ENCODE measurements around the gene DNAJC5G.
A peak's percentile ranks its signal among the peaks of the same experiment; 100 is the strongest.
"Not testable (repeated sequence)": the region's sequence is repeated elsewhere in the genome, so short reads cannot be mapped to it uniquely, and the experiment has no call there.

The DNAJC5G gene

DNA sequence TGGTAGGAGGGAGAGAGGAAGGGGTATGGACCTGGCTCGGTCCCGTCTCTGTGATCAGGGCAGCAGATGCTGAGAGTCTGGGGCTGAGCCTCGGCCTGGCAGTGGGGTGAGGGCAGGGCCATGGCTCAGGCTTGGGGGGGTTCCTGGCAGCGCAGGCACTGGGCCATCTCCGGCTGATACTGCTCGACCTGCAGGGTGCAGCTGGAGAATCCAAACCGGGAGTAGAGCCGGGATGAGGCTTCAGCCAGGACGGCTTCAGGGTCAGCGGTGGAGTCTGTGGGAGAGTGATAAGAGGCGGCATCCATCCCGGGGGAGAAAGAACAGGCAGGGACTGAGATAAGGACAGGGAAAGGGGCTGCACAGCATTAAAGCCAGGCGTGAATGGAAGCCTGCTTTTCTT lies 20.0 kb upstream of the DNAJC5G start:
- no peak for DNase-seq

DNA sequence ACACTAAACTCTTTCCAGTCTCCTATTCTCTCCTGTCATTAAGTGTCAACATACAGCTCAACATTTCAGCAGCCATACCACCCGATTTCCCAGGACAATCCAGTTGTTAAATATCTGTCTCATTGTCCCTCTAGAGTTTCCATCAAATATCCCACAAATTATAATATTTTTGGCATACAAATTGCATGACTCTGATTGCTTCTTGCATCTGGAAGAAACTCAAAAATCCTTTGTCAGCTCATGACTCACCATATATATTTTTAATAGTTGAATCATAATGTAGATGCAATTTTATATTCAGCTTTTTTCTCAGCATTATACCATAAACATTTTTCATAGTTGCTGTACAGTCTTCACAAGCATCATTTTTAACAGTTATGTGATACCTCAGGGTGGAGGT lies 19.6 kb upstream of the DNAJC5G start:
- DNase-seq = no peak

DNA sequence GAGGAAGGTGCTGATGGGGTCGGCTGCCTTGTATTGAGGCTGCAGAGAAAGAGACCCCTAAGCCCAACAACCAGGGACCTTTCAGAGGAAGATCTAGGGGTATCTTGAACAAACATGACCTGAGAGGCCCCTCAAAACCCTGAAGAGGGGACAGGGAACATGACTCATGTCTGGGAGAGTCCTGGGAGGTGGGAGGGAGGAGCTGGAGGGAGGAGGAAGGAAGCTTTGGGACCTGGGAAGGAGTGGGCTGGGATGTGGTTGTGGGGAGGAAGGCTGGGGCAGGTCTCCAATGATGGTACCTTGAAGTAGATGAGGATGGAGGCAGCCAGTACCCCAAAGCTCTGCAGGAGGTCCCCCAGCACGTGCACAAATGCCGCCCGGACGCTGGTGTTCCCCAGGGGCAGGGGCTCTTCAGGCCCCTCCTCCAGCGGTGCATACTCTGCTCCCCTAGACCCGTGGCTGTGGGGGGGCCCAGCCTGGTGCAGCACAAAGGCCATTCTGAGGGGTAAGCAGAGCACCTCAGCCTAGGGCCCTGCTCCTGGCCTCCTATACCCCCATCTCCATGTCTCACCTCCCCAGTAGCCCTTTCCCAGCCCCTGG lies 18.3 kb upstream of the DNAJC5G start:
- DNase-seq = no peak

DNA sequence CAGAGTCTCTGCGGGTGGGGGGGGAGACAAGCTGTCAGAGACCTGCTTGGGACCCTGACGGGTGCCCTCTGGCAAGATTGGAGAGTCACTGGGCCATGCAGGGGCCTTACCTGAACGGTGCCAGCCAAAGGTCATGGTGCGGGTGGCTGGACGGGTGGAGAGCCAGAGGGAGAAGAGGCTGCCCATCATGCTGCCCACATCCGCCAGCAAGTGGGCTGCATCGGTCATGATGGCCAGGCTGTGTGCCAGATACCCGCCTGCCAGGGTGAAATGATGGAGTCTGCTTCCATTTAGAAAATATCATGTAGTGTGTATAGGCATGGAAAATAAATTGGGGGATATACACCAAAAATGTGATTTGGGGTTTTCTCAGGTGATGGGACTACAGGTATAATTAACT lies 17.2 kb upstream of the DNAJC5G start:
- no peak for DNase-seq

DNA sequence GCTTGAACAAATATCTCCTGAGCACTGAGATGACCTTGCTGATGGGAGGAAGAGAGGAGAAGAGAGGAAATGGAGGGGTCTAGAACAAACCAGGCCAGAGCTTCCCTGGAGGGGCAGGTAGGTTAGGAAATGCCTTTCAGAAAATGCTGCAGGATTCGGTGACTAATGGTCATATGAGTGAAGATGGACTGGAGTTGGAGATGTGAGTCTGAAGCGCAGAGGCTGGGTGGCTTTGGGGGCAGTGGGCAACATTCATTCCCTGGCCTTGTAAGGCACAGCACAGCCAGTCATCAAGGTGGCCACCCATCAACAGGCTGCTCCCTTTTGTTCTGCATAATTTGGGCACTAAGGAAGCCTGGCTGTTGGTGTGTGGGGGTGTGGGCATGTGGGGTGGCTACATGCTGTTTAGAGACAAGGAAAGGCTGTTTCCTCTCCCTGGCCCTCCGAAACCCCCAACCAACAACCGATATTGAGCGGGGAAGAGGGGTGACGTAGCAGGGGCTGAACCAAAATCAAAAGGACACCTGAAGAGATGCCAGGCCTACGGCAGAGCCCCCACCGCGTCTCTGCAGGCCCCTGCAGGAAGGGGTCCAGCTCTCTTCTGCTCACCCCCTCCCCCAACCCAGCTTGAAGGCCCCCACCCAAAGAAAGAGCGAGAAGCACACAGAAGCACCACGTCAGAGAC lies 13.8 kb upstream of the DNAJC5G start:
- no peak for DNase-seq

DNA sequence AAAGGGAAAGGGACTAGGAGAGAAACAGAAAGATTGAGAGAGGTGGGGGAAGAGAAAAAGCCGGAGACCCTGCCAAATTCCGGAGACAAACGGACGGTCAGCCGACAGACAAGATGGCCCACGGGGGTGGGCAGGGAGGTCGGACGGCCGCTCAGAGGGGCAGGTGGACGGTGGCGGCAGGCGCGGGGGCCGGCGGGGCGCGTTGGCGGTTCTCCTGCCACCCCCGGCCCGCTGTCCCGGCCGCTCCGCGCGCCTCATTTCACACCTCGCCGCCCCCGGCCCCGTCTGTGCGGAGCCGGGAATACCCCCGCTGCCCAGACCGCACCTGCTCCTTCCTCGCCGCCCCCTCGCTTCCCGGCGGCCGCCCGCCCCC lies 13.3 kb upstream of the DNAJC5G start:
- DNase-seq = no peak

DNA sequence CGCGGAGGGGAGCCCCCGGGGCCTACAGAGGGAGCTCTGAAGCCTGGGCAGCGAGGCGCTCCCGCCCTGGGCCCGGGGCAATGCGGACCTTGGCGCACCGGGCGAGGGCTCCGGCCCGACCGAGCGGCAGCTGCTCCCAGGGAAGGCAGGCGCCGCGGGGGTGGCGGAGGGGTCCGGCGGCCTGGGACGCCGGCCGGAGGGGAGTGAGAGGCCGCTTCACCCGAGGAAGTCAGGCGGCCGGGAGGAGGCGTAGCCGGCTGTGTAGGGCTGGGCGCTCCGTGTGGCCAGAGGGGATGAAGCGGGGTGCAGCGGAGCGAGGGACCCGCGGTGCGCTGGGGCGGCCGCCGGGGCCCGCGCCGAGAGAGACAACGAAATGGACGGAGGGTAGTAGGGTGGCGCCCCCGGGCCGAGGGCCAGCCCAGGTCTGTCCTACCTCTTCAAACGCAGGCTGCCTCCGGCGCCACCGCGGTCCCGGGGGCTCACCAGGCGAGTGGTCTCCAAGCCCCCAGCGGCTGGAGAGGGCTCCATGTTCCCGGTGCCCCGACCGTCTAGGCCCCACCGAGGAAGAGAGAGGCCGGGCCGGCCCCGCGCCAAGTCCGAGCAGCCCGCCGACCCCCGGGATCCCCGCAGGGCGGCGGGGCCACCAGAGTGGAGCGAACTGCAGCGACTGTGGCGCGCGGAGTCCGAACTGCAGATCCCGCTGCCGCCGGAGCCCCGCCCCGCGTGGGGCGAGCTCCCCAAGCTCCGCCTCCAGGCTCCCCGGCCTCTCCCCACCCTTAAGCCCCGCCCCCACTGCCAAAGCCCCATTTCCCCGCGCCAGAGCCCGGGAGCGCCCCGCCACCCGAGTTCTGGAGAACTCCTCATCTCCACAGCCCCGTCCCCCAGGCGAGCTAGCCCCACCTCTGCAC lies 12.6 kb upstream of the DNAJC5G start, which contains the start of gene SLC30A3:
Gene SLC30A3 (minus strand): TSS at position 669 of the 908 bp plus-strand sequence. CDS start 141 bp downstream, at position 528.
- peak; percentile 11 for DNase-seq

DNA sequence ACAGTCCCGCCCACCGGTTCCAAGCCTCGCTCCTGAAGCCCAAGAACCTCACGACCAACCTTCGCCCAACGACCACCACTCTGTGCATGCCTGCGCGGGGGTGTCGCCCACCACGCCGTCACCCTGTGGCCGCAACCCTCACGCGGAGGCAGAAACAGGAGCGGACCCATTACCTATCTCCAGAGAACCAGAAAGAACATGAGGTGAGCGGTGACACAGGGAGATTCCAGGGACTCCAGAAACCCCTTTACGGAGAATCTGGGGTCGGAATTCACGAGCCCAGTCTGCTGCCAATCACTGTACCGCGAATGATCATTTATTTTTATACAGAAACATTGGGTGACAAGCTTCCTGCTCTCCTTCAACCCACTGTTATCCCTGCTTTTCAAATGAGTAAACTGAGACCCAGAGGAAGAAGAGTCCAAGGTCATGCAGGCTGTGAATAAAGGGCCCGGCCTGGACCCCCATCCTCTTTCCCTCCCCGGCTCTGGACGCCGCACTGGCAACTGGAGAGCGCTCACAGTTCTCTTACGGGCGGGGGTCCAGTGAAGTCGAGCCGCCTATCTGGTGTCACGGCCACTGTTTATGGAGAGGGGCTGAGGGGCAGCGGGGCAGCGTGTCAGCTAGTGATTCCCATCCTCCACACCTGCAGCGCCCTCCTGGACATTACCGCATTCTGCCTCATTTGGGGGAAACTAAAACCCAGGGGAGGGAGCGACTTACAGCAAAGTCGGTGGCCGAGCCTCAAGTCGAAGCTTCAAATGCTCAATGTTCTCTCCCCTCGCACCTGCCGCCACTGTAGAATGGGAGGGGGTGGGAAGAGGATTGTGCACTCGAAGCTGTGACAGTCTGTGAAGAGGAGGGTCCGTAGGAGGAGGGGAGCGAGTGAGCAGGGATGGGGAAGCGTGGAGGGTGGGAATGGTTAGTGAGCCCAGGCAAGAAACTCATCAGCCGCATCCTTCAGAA lies 11.7 kb upstream of the DNAJC5G start:
- no peak for DNase-seq

DNA sequence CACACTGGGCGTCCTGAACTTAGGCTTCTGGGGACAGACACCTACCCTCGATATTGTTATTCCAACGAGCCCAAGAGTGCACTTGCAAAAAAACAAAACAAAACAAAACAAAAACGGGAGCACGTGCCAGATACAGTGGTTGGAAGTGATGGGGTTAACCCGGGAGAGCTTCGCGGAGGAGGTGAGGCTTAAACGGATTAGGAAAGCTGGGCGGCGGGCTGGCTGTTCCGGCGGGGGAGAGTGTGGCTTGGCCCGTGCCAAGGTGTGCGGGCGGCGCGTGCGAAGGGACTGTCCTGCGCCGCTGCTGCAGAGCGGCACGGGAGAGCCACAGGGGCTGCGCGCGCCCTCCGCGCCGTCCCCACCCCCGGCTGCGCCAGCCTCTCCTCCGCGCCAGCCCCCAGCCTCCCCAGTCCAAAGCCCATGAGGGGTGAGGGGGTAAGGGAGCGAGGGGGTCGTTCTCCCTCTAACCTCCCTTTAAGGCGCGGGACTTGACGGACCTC lies 10.9 kb upstream of the DNAJC5G start:
- DNase-seq = no peak

DNA sequence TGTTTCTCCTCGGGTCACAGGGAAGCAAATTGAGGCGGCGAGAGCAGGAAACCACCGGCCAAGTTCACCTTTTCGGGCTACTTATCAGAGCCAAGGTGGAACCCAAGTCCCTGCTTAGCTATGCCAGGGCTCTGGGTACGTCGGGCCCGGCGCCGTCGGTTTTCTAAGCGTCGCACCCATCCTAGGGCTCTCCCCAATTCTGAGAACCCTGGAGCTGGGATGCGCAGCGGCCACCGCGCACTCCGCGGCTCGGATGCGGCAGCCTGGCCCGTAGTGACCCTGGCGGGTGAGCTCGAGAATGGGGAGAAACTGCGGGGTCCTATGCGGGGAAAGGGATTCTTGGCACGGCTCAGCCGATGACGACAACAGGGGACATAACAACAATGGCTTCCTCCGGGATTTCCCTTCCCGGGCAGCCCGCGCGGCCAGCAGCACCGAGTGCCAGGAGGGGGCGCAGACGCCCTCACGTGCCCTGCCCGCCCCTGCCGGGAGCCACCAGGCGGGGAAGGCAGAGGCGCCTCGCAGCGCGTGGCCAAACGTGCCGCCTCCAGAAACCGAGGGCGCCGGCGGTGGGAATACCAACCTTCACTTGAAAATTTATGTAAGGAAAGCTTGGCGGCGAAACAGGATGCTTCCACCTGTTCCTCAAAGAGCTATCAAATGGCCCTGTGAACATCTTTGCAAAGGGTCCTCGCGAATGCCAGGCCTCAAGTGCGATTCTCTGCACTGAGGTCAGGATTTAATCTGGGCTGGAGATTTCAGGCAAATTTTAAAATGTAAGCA lies 10.3 kb upstream of the DNAJC5G start:
- peak; percentile 24 for DNase-seq

DNA sequence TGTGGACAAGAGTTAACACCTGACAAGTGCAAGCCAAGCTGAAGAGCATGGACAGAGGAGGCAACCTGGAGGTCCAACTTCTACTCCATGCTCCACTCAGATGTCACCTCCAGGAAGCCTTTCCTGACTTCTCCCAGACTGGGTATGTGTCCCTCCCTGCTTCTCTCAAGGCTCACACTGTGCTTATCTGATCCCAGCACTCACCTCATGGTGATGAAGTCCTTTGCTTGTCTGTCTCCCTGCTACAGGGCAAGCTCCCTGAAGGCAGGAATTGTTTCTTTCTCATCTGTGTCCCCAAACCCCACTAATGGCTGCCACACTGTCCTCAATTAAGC lies 9.7 kb upstream of the DNAJC5G start:
- no peak for DNase-seq

DNA sequence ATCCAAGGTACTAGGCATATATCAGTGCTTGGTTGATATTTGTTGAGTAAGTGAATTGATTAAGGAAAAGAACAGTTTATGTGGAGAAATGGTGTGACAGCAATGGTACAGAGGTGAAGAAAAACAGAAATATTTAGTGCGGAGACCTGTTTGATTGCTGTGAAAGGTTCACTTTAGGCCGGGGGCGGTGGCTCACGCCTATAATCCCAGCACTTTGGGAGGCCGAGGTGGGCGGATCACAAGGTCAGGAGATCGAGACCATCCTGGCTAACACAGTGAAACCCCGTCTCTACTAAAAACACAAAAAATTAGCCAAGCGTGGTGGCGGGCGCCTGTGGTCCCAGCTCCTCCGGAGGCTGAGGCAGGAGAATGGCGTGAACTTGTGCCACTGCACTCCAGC lies 6.9 kb upstream of the DNAJC5G start:
- DNase-seq = not testable (repeated sequence)

DNA sequence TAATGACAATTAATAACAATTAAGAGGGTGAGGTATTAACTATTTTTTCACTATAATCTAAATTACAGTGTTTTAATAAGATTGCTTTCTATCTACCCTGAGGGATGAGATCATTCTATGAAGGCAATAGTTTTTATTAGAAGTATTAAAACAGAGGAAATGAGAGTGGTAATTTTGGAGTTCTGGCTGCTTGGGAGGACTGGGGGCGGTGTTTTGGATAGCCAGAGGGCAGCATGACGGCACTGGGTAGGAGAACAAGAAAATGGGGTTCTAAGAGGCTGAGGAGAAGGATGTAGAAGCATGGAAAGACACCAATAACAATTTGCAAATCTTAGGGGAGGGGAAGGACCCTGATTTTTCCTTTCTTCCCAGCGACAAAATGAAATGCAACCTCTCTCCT lies 5.1 kb upstream of the DNAJC5G start:
- no peak for DNase-seq

DNA sequence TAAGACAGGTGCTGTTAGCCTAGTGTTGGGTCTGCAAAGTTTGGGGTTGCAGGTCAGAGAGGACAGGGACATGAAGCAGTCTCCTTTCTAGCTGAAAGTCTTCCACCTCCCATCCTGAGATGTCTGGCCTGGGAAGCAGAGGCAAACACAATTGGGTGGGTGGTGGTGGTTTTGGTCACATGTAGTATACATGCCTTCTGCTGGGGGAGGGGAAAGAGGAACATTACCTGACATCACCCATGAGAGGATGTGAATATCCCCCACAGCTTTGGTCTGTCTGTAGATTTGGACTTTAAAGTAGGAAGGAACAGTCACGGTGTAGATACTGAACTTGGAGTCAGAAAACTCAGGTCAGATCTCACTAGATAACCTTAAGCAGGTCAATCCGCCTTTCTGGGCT lies 4.6 kb upstream of the DNAJC5G start:
- no peak for DNase-seq

DNA sequence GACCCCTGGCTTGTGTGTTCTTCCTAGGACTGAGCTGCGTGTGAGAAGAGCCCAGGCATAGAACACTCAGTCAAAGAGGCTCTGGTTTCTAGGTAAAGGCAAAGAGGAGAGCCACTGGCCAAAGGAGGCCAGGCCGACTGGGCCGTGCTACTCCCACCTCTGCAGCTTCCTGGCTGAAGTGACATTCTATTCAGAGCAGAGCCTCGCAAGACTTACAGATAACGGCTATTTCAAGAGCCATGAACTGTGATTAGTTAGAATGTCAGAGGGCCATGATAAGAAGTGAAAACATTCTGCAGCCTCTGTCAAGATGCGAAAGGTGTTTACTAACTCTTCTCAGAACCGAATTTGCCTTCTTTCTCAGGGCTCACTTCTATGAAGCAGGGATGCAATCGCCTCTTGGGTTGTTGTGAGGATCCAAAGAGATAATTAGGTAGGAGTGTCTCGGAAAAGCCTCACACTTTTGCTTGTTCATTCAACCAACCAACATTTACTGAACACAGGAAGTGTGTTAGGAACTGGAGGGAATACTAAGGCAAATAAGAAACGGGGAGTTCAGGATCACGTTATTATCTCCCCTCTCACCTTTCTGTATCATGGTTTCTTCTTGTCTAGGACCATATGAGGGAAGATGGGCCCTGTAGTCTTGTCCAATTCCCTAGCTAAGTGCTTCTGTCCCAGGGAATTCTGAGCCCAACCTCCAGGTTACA lies 3.4 kb upstream of the DNAJC5G start:
- no peak for DNase-seq

DNA sequence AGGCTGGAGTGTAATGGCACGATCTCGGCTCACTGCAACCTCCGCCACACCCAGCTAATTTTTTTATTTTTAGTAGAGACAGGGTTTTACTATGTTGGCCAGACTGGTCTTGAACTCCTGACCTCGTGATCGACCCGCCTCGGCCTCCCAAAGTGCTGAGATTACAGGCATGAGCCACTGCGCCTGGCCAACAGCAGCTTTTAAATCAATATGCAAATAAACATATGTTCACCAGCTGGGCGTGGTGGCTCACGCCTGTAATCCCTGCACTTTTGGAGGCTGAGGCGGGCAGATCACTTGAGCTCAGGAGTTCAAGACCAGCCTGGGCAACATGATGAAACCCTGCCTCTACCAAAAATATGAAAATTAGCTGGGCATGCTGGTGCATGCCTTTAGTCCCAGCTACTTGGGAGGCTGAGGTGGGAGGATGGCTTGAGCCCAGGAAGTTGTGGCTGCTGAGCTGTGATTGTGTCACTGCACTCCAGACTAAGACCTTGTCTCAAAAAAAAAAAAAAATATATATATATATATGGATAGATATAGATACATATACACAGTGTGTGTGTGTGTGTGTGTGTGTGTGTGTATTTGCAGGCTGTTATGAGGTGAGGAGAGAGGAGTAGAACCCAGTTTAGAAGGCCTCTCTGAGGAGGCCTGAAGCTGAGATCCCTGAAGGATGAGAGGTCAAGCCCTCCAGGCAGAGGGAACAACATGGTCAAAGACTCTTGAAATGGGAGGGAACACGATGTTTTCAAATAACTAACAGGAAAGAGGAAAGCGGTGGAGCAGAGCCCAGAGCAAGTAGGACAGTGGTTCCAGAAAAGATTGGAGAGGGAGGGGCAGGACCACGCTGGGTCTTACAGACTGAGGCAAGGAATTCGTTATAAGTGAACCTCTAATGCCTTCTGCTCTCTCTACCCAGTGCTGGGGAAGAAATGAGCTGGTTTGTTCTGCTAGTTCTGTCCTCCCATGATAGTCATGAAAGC lies 2.4 kb upstream of the DNAJC5G start:
- not testable (repeated sequence) for DNase-seq

DNA sequence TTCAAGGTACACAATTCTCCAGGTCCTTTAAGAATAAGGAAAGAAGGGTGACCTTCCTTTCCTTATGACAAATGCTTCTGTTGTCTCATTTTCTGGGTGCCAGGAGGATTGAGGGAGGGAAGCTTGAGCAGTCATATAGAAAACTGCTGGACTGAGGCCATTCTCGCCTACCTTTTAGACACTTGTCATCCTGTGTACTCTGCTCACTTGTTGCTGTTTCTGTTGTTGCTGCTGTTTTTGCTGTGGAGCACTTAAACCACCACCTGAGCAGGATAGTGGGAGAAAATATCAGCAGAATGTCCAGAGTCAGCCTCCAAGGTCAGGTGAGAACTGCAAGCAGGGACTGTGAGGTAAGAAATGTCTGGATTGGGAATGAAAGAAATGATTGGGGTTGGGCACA lies 2.8 kb downstream of the DNAJC5G start:
- no peak for DNase-seq

DNA sequence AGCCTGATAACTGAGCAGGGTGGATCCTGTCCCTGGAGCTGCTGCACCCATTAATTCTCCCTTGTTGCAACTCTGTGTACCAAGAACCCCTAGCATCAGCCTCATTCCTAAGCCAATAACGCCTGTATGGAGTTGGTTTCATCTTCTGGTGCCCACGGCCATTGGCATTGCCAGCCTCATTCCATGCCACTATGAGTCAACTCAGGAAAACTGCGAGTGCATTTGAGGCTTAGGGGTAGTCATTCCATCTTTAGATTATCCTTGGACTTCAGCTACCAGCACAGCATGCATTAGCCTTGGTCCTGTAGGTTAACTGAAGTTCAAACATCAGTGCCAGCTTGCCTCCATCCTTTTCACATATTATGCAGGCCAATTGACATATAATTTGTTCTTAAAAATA lies 5.6 kb downstream of the DNAJC5G start:
- DNase-seq = no peak

DNA sequence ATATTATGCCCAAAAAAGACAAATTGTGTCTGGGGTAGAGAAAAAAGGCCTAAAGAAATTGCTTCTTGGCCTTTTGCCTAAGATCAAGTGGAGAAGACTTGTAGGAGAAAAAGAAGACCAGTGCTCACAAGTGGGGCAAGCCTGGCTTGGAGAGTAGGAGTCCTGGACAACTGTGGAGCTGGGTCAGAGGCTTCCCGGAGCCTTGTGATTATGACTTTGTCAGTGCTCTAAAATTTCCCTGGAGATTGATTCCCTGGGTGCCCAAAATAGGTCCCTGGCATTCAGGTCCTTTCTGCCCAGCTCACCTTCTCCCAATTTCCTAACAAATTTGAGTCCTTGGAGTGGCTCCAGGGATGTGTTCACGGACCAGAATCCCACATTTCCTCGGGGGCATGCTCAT lies 6.2 kb downstream of the DNAJC5G start:
- no peak for DNase-seq

Measured in midbrain (tissue), 1 donor.